Measurements from ENCODE around the gene NCOA3.

The NCOA3 gene

DNA sequence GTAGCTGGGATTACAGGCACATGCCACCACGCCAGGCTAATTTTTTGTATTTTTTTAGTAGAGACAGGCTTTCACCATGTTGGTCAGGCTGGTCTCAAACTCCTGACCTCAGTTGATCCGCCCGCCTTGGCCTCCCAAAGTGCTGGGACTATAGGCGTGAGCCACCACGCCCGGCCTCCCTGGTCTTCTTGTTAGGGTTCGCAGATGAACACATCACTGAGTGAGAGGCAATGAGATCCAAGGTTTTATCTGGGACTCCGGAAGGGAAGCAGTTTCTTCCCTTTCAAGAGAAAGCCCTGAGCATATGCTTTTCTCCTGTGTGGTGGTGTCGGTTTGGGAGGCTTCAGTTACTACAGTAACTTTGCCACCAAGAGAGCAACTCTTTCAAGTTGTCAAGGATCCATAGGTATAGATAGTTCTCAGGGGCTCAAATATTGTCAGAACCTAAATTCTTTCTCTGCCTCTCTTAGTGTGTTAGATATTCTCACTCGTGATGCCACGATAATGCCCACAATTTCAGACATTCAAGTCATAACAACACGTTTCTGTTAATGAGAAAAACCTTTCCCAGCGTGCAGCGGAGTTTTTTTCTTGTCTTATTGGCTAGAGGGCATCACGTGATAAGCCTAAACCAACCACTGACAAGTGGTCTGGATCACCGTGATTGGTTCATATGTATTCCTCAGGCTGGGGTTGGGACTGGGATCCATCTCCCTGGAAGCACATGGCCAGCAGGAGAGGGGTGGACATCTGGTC, 36.2 kb upstream of the NCOA3 start:
- H3K4me3 ChIP-seq (ENCODE audit: low read depth, low read length): no peak overlapping the region
- no peak for DNase-seq (ENCODE audit: low read depth)
- TF ChIP-seq, protein P1, sequence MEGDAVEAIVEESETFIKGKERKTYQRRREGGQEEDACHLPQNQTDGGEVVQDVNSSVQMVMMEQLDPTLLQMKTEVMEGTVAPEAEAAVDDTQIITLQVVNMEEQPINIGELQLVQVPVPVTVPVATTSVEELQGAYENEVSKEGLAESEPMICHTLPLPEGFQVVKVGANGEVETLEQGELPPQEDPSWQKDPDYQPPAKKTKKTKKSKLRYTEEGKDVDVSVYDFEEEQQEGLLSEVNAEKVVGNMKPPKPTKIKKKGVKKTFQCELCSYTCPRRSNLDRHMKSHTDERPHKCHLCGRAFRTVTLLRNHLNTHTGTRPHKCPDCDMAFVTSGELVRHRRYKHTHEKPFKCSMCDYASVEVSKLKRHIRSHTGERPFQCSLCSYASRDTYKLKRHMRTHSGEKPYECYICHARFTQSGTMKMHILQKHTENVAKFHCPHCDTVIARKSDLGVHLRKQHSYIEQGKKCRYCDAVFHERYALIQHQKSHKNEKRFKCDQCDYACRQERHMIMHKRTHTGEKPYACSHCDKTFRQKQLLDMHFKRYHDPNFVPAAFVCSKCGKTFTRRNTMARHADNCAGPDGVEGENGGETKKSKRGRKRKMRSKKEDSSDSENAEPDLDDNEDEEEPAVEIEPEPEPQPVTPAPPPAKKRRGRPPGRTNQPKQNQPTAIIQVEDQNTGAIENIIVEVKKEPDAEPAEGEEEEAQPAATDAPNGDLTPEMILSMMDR (IDR thresholded peaks at IDR 0.05; ENCODE audit: low read depth, low read length, missing control alignments): no peak

DNA sequence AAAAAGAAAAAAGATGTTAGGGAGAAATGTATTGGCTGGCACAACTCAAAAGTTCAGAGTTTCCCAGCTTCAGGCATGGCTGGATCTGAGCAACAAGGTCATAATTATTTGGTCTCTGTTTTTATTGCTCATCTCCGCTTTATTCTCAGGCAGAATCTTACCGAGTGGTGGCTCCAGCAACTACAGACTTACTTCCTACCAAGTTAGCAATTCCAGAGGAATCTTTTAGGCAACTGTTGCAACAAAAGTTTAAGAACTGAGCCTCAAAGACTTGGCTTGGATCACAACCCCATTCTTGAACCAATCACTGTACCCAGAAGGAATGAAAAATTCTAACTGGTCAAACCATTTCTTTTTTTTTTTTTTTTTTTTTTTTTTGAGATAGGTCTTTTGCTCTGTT, 35.5 kb upstream of the NCOA3 start:
- DNase-seq (ENCODE audit: low read depth): no peak
- H3K4me3 ChIP-seq (ENCODE audit: low read depth, low read length): no peak overlapping the region
- TF ChIP-seq, protein P1 (IDR thresholded peaks at IDR 0.05; ENCODE audit: low read depth, low read length, missing control alignments): no peak

DNA sequence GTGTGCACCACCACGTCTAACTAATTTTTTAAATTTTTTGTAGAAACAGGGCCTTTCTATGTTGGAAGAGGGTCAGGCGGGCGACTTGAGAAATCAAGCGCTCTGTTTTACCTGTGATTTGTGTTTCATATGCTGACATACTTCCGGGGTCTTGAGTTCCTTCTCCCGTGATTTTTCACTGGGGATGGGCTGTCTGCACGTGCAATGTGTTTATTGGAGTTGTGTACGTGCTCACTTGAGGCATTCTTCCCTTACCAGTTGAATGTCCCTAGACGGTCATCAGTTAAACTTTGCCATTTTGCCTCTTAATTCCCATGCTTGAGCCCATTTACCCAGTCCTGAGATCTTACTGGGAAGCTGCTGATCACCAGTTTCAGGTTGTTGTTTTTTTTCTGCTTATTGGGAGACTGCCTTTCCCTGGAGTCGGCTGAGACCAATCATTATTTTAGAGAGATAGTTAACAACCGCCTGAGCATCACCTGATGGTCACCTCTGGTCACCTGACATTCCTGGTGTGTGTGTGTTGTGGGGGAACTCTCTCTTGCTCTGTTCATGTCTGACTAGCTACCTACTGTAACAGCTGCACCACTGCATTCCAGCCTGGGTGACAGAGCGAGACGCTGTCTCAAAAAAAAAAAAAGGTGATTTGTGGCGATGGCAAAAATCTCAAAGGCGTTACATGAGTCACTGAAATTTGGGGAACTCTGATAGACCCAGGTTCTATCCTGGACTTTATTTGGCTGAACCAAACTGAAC, 34.8 kb upstream of the NCOA3 start:
- no peak overlapping the region for H3K4me3 ChIP-seq (ENCODE audit: low read depth, low read length)
- no peak for DNase-seq (ENCODE audit: low read depth)
- TF ChIP-seq, protein P1 (IDR thresholded peaks at IDR 0.05; ENCODE audit: low read depth, low read length, missing control alignments): no peak

DNA sequence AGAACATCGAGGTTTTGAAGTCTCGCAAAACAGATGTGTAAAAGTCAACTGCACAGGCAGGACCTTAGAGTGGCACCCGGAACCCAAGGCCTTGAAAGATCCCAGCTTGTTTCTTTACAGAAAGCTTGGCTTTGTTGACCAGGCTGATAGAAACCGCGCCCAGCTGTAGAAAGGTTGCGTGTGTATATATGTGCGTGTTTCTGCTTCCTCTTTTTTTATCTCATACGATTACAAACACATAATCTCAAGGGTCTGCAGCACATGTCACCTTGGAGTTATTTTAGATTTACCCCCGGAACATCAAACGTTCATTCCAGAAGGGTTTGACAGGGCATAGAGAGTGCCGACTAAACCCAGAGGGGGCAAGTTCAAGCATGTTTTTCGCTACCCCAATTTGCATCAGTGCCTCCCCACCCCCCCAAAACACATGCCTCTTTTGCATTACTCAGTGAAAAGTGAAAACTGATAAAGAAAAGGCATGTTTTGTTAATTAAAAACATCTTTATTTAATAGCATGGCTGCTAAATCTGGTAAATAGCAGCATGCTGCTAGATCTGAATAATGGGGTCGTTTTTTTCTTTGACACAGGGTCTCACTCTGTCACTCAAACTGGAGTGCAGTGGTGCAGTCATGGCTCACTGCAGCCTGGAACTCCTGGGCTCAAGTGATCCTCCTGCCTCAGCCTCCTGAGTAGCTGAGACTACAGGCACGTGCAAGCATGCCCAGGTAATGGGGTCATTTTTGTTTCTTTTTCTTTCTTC, 33.2 kb upstream of the NCOA3 start:
- peak; percentile 86 for DNase-seq (ENCODE audit: low read depth)
- TF ChIP-seq, protein P1 (IDR thresholded peaks at IDR 0.05; ENCODE audit: low read depth, low read length, missing control alignments): no peak
- no peak overlapping the region for H3K4me3 ChIP-seq (ENCODE audit: low read depth, low read length)

DNA sequence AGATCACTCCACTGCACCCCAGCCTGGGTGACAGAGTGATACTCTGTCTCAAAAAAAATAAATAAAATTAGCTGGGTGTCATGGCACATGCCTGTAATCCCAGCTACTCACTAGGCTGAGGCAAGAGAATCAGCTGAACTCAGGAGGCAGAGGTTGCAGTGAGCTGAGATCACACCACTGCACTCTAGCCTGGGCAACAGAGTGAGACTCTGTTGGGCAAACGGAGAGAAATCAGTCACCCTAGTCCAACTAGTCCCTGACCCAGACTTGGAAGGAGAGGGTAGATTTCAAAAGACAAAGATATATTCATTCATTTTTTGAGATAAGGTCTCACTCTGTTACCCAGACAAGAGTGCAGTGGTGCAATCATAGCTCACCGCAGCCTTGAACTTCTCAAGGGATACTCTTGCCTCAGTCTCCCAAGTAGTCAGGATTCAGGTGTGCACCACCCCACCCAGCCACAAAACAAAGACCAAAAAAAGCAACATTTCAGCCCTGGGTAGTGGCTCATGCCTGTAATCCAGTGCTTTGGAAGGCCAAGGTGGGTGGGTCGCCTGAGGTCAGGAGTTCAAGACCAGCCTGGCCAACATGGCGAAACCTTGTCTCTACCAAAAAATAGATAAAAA, 26.2 kb upstream of the NCOA3 start:
- DNase-seq (ENCODE audit: low read depth): no peak
- TF ChIP-seq, protein P1 (IDR thresholded peaks at IDR 0.05; ENCODE audit: low read depth, low read length, missing control alignments): no peak

DNA sequence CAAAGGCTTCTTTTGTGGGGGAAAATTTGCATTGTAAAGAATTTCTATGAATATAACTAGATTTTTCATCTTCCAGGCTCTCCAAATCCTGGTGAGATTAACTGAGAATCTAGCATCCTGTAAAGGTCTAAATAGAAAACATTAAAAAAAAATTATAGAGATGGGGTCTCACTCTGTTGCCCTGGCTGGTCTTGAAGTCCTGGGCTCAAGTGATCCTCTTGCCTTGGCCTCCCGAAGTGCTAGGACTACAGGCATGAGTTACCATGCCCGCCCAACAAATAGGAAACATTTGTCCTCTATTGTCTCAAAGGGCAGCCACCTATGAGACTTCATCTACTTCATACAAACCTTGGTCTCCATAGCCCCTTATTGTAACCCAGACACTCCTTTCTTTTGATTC, 25.2 kb upstream of the NCOA3 start:
- no peak overlapping the region for H3K4me3 ChIP-seq (ENCODE audit: low read depth, low read length)
- no peak for DNase-seq (ENCODE audit: low read depth)
- TF ChIP-seq, protein P1 (IDR thresholded peaks at IDR 0.05; ENCODE audit: low read depth, low read length, missing control alignments): no peak

More for the DNA sequence above, 26.2 kb upstream of the NCOA3 start:
- H3K4me3 ChIP-seq (ENCODE audit: low read depth, low read length): no peak overlapping the region

All from GM12864 (cell line).